Panc1 (cell line): ENCODE measurements around the gene RNF41. TPM values are rescaled to one million over a fixed set of nuclear protein-coding genes. Genes with fewer than 3 reads are reported as not detected.
A peak's percentile ranks its signal among the peaks of the same experiment; 100 is the strongest.
"Not testable (repeated sequence)": the region's sequence is repeated elsewhere in the genome, so short reads cannot be mapped to it uniquely, and the experiment has no call there.

Experiments used
- ATAC-seq: fragments of 200-7000 bp; cut with Tn5 transposase; 2 replicates; pipeline ENCODE4 v1.9.1; 2020; ENCODE audit warnings: mild to moderate bottlenecking, moderate library complexity
- BruUV-seq: library from RNA; stranded (reverse); fragments of 400-500 nt; replicated peaks from 2 replicates; lab custom pipeline; 2021; lab: Mats Ljungman, UMichigan
- CTCF ChIA-PET: fragments of 300-600 bp; sonication (Branson Sonifier 250); formaldehyde crosslinking; loops from one replicate; lab custom pipeline; 2022; ENCODE audit warnings: antibody characterized with exemption; lab: Charles Lee
- POLR2A ChIA-PET: fragments of 300-600 bp; sonication (Branson Sonifier 250); formaldehyde crosslinking; loops from one replicate; lab custom pipeline; 2022; ENCODE audit warnings: antibody characterized with exemption; lab: Charles Lee
- DNase-seq: peaks from one replicate; pipeline ENCODE4 v3.0.0-alpha.2; 2010; ENCODE audit warnings: low read depth, low spot score
- H3K27ac ChIP-seq: 2 replicates; pipeline ENCODE4 v1.5.1; 2011; ENCODE audit warnings: mild to moderate bottlenecking, low read length, inconsistent platforms
- H3K27me3 ChIP-seq: fragments of 200-500 bp; sonication (Bioruptor generic); 2 replicates; pipeline ENCODE4 v1.6.0; 2014; ENCODE audit warnings: low read length, inconsistent platforms; ENCODE audit not compliant: control insufficient read depth, insufficient read depth
- H3K36me3 ChIP-seq: fragments of 200-500 bp; sonication (Bioruptor generic); 2 replicates; pipeline ENCODE4 v1.5.1; 2014; ENCODE audit warnings: inconsistent platforms, mild to moderate bottlenecking, low read length, moderate library complexity; ENCODE audit not compliant: control insufficient read depth, insufficient read depth
- H3K4me1 ChIP-seq: 2 replicates; pipeline ENCODE4 v1.5.1; 2011; ENCODE audit warnings: inconsistent platforms, mild to moderate bottlenecking, low read length, moderate library complexity; ENCODE audit not compliant: control insufficient read depth, insufficient read depth
- H3K4me3 ChIP-seq, 2 experiments: 2 replicates each; pipeline ENCODE4 v1.5.1; 2011 to 2012; ENCODE audit warnings: low read depth in 2 of 2, low read length in 2 of 2, mild to moderate bottlenecking in 2 of 2, inconsistent platforms in 1 of 2, moderate library complexity in 1 of 2
- H3K9me3 ChIP-seq: fragments of 200-500 bp; sonication (Bioruptor generic); 2 replicates; pipeline ENCODE4 v1.5.1; 2014; ENCODE audit warnings: low read depth, mild to moderate bottlenecking, inconsistent platforms, low read length, moderate library complexity; ENCODE audit not compliant: control insufficient read depth, insufficient read depth
- CTCF ChIP-seq: fragments of 450-650 bp; IDR thresholded peaks from 2 replicates; pipeline ENCODE4 v1.5.1; 2017; ENCODE audit warnings: mild to moderate bottlenecking
- POLR2AphosphoS5 ChIP-seq: IDR thresholded peaks from 2 replicates; pipeline ENCODE4 v1.6.1; 2012; ENCODE audit warnings: mild to moderate bottlenecking, low read depth, low read length, moderate library complexity
- REST ChIP-seq, 2 experiments: IDR thresholded peaks; 2 replicates each; pipeline ENCODE4 v1.6.1; 2011 to 2012; ENCODE audit warnings: low read depth in 2 of 2, control low read depth in 1 of 2, low read length in 1 of 2, mild to moderate bottlenecking in 1 of 2, moderate library complexity in 1 of 2; ENCODE audit not compliant: insufficient read depth in 1 of 2
- SIN3A ChIP-seq: IDR thresholded peaks from 2 replicates; pipeline ENCODE4 v1.6.1; 2012; ENCODE audit warnings: low read depth, mild to moderate bottlenecking, low read length, moderate library complexity, borderline replicate concordance; ENCODE audit not compliant: insufficient read depth
- TCF7L2 ChIP-seq: IDR thresholded peaks from 2 replicates; pipeline ENCODE4 v1.6.1; 2011; ENCODE audit warnings: mild to moderate bottlenecking, low read depth, low read length, inconsistent platforms
- in situ Hi-C: cut with HindIII; loops from 2 replicates; pipeline ENCODE4 v1.10.0; 2016; ENCODE audit warnings: low sequenced_read_pairs, low pct_unique_long_range_greater_than_20kb
- intact Hi-C: fragments of 100-400 bp; cut with micrococcal nuclease; formaldehyde crosslinking; loops from one replicate; pipeline ENCODE4 v1.10.0; 2022; ENCODE audit not compliant: unreplicated experiment
- total RNA-seq: library from RNA; stranded (reverse); gene quantifications from one replicate; pipeline ENCODE4 v1.2.1, GENCODE V29; 2021; ENCODE audit not compliant: unreplicated experiment

The RNF41 gene
- total RNA-seq, 1 experiment from 2014 or later, result 35.3 TPM

GRCh38 chr12:56157201-56158028 lies 64.3 kb downstream of the RNF41 start:
- intact Hi-C loops (loop anchor here (5.0 kb wide), 1 partner anchor 40 kb away; the partner anchor contains the start of genes RPL41 and ZC3H10), in situ Hi-C loops (no loop called here)
- DNase-seq (peak; percentile 43), ATAC-seq (peak; percentile 72)
- TF ChIP-seq POLR2AphosphoS5, result peak; percentile 72; the same call in 1 of the 2 replicates
- no peak for TF ChIP-seq TCF7L2
- TF ChIP-seq SIN3A, result 0 out of 2 replicates have a peak, but pooled peaks have one; percentile 40
- POLR2A ChIA-PET, result interaction anchor here (0.7 kb wide), 1 partner anchor 39 kb away, joined by 3 read pairs; no protein-coding TSS in a partner anchor
- BruUV-seq, result no TSS peak
- peak overlapping the region; percentile 74 to 78 for H3K4me3 ChIP-seq
- CTCF ChIA-PET, result no interaction called here
- peak overlapping the region; percentile 92 for H3K27ac ChIP-seq
- peaks cover 39% of the 10 kb centered on the region for H3K4me1 ChIP-seq
- no peaks in the 10 kb centered on the region for H3K9me3 ChIP-seq
- H3K36me3 ChIP-seq, result peaks cover 2% of the 10 kb centered on the region; the same call in 1 of the 2 replicates
- no peaks in the 10 kb centered on the region for H3K27me3 ChIP-seq

GRCh38 chr12:56156464-56157200 lies 65.1 kb downstream of the RNF41 start:
- POLR2A ChIA-PET, ATAC-seq, H3K36me3 ChIP-seq, DNase-seq, CTCF ChIA-PET, H3K27me3 ChIP-seq, in situ Hi-C loops, H3K9me3 ChIP-seq, BruUV-seq: not testable (repeated sequence)
- H3K4me3 ChIP-seq, result peak overlapping the region; percentile 74 to 78; a peak in 3 of 4 replicates
- peaks cover 39% of the 10 kb centered on the region for H3K4me1 ChIP-seq
- H3K27ac ChIP-seq, result peak overlapping the region; percentile 92
- intact Hi-C loops, result loop anchor here (5.0 kb wide), 1 partner anchor 39 kb away; the partner anchor contains the start of genes RPL41 and ZC3H10

- in situ Hi-C loops (no loop called here), intact Hi-C loops (loop anchor here (5.0 kb wide), 1 partner anchor 38 kb away; the partner anchor contains the start of genes RPL41 and ZC3H10)
- no peak for DNase-seq
- ChIA-PET POLR2A (interaction anchor here (0.6 kb wide), 1 partner anchor 36 kb away, joined by 3 read pairs; no protein-coding TSS in a partner anchor), CTCF (interaction anchor here (0.5 kb wide), 1 partner anchor 35 kb away, joined by 4 read pairs; no protein-coding TSS in a partner anchor)
- BruUV-seq, result no TSS peak
- ATAC-seq, result no peak
- H3K27ac ChIP-seq, result no peak overlapping the region
- peaks cover 38% of the 10 kb centered on the region for H3K4me1 ChIP-seq
- no peak overlapping the region for H3K4me3 ChIP-seq
- H3K9me3 ChIP-seq, result no peaks in the 10 kb centered on the region
- peaks cover 5% of the 10 kb centered on the region; the same call in 1 of the 2 replicates for H3K36me3 ChIP-seq
- TF ChIP-seq REST (IDR thresholded peaks at IDR 0.05; ENCODE audit: insufficient read depth in 1 of 2, low read depth in 2 of 2, low read length in 1 of 2) (no peak), CTCF (no peak), TCF7L2 (no peak), POLR2AphosphoS5 (no peak), SIN3A (no peak)
- no peaks in the 10 kb centered on the region for H3K27me3 ChIP-seq
Observed at GRCh38 chr12:56155256-56155845, 66.4 kb downstream of the RNF41 start.
